Mesothelial cell of epicardium (in vitro differentiated cells): ENCODE results near the gene PTH2. TPM values are rescaled to one million over a fixed set of nuclear protein-coding genes. Genes with fewer than 3 reads are reported as not detected.

Source experiments
- DNase-seq, 2 experiments: peaks; one replicate each; pipeline ENCODE4 v3.0.0; 2021; ENCODE audit warnings: low spot score in 2 of 2; ENCODE audit not compliant: unreplicated experiment in 2 of 2
- H3K27ac Mint-ChIP-seq: 2 replicates; pipeline ENCODE4 v1.8.0; 2021; ENCODE audit warnings: mixed read lengths
- H3K27me3 Mint-ChIP-seq: 2 replicates; pipeline ENCODE4 v1.8.0; 2021; ENCODE audit warnings: low read depth, mixed read lengths
- H3K36me3 Mint-ChIP-seq: 2 replicates; pipeline ENCODE4 v1.8.0; 2021; ENCODE audit warnings: mixed read lengths
- H3K4me1 Mint-ChIP-seq: 2 replicates; pipeline ENCODE4 v1.8.0; 2021; ENCODE audit warnings: mixed read lengths
- H3K4me3 Mint-ChIP-seq: 2 replicates; pipeline ENCODE4 v1.8.0; 2021; ENCODE audit warnings: mild to moderate bottlenecking, moderate library complexity, mixed read lengths
- H3K9me3 Mint-ChIP-seq: 2 replicates; pipeline ENCODE4 v1.8.0; 2021; ENCODE audit warnings: mixed read lengths
- CTCF ChIP-seq: fragments of 200-600 bp; sonication (generic); IDR thresholded peaks from one replicate; pipeline ENCODE4 v1.5.0; 2021; ENCODE audit warnings: antibody characterized with exemption; ENCODE audit not compliant: unreplicated experiment
- total RNA-seq: library from RNA; stranded (reverse); gene quantifications from 3 replicates; pipeline ENCODE4 v1.2.1, GENCODE V29; 2021

Gene PTH2
- total RNA-seq, 1 donor from 2014 or later, result not detected

DNA sequence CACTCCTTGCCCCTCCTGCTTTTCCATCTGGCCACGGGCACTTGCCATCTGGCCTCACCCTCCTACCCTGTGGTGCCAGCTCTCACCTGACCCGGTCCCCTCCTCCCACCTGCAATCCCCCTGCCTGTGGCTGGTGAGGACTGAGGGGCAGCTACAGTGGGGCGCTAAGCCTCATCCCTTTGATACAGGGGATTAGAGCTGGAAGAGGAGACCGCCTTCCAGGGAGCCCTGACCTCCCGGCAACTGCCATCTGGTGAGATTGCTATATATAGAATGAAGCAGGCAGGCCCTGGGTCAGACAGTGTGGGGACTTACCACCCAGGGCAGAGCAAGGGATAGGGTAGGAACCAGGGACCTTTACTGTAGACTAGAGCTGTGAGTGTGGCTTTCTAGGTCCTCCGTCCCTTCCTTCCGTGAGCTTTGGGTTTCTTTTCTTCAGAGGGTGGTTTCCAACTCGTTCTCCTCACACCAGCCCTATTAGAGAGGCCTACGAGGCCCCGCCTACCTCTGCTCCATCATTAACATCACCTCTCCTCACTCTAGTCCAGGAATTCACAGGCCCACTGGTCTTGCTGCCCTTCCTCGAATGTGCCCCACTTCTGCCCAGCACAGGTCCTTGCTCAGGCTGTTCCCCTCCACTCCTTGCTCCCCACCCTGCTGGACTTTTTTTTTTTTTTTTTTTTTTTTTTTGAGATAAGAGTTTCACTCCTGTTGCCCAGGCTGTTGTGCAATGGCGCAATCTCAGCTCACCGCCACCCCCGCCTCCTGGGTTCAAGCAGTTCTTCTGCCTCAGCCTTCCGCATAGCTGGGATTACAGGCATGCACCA, 27.4 kb downstream of the PTH2 start:
- H3K9me3 Mint-ChIP-seq, result no peaks in the 10 kb centered on the region
- H3K4me3 Mint-ChIP-seq, result no peak overlapping the region
- no peak for DNase-seq
- no peak overlapping the region for H3K27ac Mint-ChIP-seq
- no peak for TF ChIP-seq CTCF
- peaks cover 19% of the 10 kb centered on the region for H3K27me3 Mint-ChIP-seq
- no peaks in the 10 kb centered on the region for H3K36me3 Mint-ChIP-seq
- H3K4me1 Mint-ChIP-seq, result peaks cover 10% of the 10 kb centered on the region

GRCh38 chr19:49393881-49394280, 29.4 kb downstream of the PTH2 start:
- no peaks in the 10 kb centered on the region for H3K36me3 Mint-ChIP-seq
- no peak for TF ChIP-seq CTCF
- H3K4me3 Mint-ChIP-seq, result no peak overlapping the region
- no peaks in the 10 kb centered on the region for H3K9me3 Mint-ChIP-seq
- no peak for DNase-seq
- peaks cover 25% of the 10 kb centered on the region for H3K27me3 Mint-ChIP-seq
- H3K4me1 Mint-ChIP-seq, result peaks cover 10% of the 10 kb centered on the region
- no peak overlapping the region for H3K27ac Mint-ChIP-seq

- H3K36me3 Mint-ChIP-seq, result no peaks in the 10 kb centered on the region
- H3K27me3 Mint-ChIP-seq, result peaks cover 28% of the 10 kb centered on the region
- TF ChIP-seq CTCF, result peak; percentile 74
- peak; percentile 66 to 80 for DNase-seq
- H3K9me3 Mint-ChIP-seq, result no peaks in the 10 kb centered on the region
- no peak overlapping the region for H3K4me3 Mint-ChIP-seq
- no peak overlapping the region for H3K27ac Mint-ChIP-seq
- no peaks in the 10 kb centered on the region for H3K4me1 Mint-ChIP-seq
Observed at GRCh38 chr19:49391581-49392399, 31.5 kb downstream of the PTH2 start.

DNA sequence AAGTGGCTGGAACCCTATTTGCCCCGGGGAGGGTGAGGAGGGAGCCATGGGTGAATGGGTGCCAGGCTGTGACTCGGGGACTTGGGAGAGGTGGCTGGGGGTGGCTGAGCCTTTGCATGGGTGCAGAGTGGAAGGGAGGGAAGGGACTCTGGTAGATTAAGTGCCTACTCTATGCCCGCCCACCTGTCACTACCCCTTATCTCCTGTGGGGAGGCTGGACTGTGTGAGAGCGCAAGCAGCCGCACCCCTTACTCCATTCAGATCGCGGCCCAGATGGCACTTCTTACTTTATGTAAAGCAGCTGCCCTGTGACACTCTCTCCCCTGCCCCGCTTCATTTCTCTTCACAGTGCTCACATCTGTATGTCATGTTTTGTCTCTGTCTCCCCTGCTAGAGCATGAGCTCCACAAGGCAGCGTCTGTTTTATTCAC, 32.3 kb downstream of the PTH2 start:
- TF ChIP-seq CTCF, result no peak
- H3K4me1 Mint-ChIP-seq, result no peaks in the 10 kb centered on the region

DNA sequence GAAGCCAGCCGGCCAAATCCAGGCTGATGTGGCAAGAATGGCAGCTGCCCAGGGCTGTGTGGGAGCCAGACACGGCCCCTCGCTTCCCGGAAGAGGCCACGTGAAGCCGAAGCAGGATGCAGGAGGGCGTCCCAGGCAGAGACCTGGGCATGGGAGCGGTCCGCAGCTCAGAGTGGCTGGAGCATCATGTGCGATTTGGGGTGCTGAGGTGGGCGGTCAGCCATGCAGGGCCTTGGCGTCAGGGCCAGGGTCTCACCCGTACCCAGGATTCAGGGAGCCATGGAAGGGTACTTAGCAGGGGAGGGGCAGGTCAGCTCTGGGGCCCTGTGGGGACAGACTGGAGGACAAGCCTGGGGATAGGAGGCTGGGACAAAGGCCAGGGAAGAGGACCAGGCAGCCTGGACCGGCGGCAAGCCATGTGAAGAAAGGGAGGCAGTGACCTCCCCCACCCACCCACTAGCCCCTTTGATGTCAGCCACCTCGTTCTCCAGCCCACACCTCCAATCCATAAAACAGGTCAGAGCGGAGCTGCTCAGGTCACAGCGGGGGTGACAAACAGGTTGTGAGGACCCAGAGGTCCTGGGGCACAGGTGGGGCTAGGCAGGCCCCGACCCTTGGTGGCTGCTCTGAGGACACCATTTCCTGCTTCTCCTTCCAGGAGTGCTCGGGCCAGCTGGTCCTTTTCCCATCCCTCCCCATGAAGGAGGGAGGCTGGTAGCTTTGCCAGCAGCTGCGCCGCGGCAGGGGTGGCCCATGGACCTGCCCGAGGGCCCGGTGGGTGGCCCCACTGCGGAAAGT, 32.9 kb downstream of the PTH2 start:
- TF ChIP-seq CTCF, result no peak
- Mint-ChIP-seq H3K27ac (no peak overlapping the region), H3K9me3 (no peaks in the 10 kb centered on the region), H3K4me1 (no peaks in the 10 kb centered on the region), H3K27me3 (peaks cover 28% of the 10 kb centered on the region), H3K36me3 (no peaks in the 10 kb centered on the region), H3K4me3 (no peak overlapping the region)
- no peak for DNase-seq

More for the DNA sequence above, 32.3 kb downstream of the PTH2 start:
- peaks cover 28% of the 10 kb centered on the region for H3K27me3 Mint-ChIP-seq
- no peak for DNase-seq
- H3K4me3 Mint-ChIP-seq, result no peak overlapping the region
- H3K9me3 Mint-ChIP-seq, result no peaks in the 10 kb centered on the region
- H3K36me3 Mint-ChIP-seq, result no peaks in the 10 kb centered on the region
- H3K27ac Mint-ChIP-seq, result no peak overlapping the region
